Measurements from ENCODE around the gene PKMYT1.
"Not testable (repeated sequence)": the region's sequence is repeated elsewhere in the genome, so short reads cannot be mapped to it uniquely, and the experiment has no call there.

Gene PKMYT1

DNA sequence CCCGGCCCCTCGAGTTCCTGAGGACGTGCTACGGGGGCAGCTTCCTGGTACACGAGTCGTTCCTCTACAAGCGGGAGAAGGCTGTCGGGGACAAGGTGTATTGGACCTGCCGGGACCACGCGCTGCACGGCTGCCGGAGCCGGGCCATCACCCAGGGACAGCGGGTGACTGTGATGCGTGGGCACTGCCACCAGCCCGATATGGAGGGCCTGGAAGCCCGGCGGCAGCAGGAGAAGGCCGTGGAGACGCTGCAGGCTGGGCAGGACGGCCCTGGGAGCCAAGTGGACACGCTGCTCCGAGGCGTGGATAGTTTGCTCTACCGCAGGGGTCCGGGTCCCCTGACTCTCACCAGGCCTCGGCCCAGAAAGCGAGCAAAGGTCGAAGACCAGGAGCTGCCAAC, 47.1 kb downstream of the PKMYT1 start:
- no peak for DNase-seq (ENCODE audit: low read depth in 1 of 2, low spot score in 1 of 2)
- no peak for TF ChIP-seq SPI1 (IDR thresholded peaks at IDR 0.05; ENCODE audit: borderline replicate concordance, low read depth)
- TF ChIP-seq, protein P1, sequence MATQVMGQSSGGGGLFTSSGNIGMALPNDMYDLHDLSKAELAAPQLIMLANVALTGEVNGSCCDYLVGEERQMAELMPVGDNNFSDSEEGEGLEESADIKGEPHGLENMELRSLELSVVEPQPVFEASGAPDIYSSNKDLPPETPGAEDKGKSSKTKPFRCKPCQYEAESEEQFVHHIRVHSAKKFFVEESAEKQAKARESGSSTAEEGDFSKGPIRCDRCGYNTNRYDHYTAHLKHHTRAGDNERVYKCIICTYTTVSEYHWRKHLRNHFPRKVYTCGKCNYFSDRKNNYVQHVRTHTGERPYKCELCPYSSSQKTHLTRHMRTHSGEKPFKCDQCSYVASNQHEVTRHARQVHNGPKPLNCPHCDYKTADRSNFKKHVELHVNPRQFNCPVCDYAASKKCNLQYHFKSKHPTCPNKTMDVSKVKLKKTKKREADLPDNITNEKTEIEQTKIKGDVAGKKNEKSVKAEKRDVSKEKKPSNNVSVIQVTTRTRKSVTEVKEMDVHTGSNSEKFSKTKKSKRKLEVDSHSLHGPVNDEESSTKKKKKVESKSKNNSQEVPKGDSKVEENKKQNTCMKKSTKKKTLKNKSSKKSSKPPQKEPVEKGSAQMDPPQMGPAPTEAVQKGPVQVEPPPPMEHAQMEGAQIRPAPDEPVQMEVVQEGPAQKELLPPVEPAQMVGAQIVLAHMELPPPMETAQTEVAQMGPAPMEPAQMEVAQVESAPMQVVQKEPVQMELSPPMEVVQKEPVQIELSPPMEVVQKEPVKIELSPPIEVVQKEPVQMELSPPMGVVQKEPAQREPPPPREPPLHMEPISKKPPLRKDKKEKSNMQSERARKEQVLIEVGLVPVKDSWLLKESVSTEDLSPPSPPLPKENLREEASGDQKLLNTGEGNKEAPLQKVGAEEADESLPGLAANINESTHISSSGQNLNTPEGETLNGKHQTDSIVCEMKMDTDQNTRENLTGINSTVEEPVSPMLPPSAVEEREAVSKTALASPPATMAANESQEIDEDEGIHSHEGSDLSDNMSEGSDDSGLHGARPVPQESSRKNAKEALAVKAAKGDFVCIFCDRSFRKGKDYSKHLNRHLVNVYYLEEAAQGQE (IDR thresholded peaks at IDR 0.05; ENCODE audit: insufficient replicate concordance, low read depth): no peak
- TF ChIP-seq GABPA (IDR thresholded peaks at IDR 0.05; ENCODE audit: low read depth): no peak
- no peak for TF ChIP-seq POLR2AphosphoS5 (IDR thresholded peaks at IDR 0.05; ENCODE audit: low read depth)
- TF ChIP-seq, protein P2, sequence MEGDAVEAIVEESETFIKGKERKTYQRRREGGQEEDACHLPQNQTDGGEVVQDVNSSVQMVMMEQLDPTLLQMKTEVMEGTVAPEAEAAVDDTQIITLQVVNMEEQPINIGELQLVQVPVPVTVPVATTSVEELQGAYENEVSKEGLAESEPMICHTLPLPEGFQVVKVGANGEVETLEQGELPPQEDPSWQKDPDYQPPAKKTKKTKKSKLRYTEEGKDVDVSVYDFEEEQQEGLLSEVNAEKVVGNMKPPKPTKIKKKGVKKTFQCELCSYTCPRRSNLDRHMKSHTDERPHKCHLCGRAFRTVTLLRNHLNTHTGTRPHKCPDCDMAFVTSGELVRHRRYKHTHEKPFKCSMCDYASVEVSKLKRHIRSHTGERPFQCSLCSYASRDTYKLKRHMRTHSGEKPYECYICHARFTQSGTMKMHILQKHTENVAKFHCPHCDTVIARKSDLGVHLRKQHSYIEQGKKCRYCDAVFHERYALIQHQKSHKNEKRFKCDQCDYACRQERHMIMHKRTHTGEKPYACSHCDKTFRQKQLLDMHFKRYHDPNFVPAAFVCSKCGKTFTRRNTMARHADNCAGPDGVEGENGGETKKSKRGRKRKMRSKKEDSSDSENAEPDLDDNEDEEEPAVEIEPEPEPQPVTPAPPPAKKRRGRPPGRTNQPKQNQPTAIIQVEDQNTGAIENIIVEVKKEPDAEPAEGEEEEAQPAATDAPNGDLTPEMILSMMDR (IDR thresholded peaks at IDR 0.05; ENCODE audit: insufficient read depth, low read length): no peak
- H3K27ac ChIP-seq (replicated peaks): no peak overlapping the region
- no peak overlapping the region for H3K4me3 ChIP-seq (replicated peaks; ENCODE audit: insufficient read depth, low read length)
- no peaks in the 10 kb centered on the region for H3K27me3 ChIP-seq (ENCODE audit: insufficient read depth, poor library complexity, severe bottlenecking)

DNA sequence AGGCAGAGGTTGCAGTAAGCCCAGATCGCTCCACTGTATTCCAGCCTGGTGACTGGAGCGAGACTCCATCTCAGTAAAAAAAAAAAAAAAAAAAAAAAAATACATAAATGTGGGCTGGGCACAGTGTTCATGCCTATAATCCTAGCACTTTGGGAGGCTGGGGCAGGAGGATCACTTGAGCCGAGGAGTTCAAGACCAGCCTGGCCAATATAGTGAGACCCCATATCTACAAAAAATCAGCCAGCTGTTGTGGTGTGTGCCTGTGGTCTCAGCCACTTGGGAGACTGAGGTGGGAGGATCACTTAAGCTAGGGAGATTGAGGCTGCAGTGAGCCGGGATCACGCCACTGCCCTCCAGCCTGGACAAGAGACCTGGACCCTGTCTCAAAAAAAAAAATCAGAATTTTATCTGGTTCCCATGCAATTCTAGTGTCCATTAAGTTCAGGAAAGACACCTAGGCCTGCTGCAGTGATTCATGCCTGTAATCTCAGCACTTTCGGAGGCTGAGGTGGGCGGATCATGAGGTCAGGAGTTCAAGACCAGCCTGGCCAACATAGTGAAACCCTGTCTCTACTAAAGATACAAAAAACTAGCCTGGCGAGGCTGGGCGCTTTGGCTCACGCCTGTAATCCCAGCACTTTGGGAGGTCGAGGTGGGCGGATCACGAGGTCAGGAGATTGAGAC, 48.9 kb downstream of the PKMYT1 start:
- DNase-seq (ENCODE audit: low read depth in 1 of 2, low spot score in 1 of 2); H3K27me3 ChIP-seq (ENCODE audit: insufficient read depth, poor library complexity, severe bottlenecking); H3K4me3 ChIP-seq (replicated peaks; ENCODE audit: insufficient read depth, low read length); H3K27ac ChIP-seq (replicated peaks): not testable (repeated sequence)

DNA sequence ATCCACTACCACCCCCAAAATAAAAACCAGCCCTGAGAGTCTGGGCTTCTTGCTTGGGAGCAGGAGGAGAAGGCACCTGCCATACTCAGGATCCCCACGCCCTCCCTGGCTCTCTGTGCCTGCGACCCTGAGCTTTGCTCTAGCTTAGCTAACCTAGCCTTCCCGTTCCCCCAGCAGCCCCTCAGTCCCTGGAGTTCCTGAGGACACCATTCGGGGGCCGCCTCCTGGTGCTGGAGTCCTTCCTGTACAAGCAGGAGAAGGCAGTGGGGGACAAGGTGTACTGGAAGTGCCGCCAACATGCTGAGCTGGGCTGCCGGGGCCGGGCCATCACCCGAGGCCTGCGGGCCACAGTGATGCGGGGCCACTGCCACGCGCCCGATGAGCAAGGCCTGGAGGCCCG, 50.0 kb downstream of the PKMYT1 start:
- TF ChIP-seq, protein P1 (IDR thresholded peaks at IDR 0.05; ENCODE audit: insufficient replicate concordance, low read depth): no peak
- TF ChIP-seq SPI1 (IDR thresholded peaks at IDR 0.05; ENCODE audit: borderline replicate concordance, low read depth) (no peak), POLR2AphosphoS5 (IDR thresholded peaks at IDR 0.05; ENCODE audit: low read depth) (no peak), GABPA (IDR thresholded peaks at IDR 0.05; ENCODE audit: low read depth) (no peak)
- TF ChIP-seq, protein P2 (IDR thresholded peaks at IDR 0.05; ENCODE audit: insufficient read depth, low read length): no peak
- no peak for DNase-seq (ENCODE audit: low read depth in 1 of 2, low spot score in 1 of 2)
- Histone ChIP-seq H3K27me3 (ENCODE audit: insufficient read depth, poor library complexity, severe bottlenecking) (no peaks in the 10 kb centered on the region), H3K4me3 (replicated peaks; ENCODE audit: insufficient read depth, low read length) (no peak overlapping the region), H3K27ac (replicated peaks) (no peak overlapping the region)

DNA sequence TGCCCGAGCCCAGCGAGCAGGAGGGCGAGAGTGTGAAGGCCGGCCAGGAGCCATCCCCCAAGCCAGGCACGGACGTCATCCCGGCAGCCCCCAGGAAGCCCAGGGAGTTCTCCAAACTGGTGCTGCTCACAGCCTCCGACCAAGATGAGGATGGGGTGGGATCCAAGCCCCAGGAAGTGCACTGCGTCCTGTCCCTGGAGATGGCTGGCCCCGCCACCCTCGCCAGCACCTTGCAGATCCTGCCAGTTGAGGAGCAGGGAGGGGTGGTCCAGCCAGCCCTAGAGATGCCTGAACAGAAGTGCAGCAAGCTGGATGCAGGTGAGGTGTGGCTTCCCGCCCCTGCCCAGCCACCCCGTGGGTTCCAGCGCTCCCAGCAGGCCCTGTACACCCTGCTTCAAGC, 50.6 kb downstream of the PKMYT1 start:
- TF ChIP-seq, protein P2 (IDR thresholded peaks at IDR 0.05; ENCODE audit: insufficient read depth, low read length): no peak
- no peak for TF ChIP-seq GABPA (IDR thresholded peaks at IDR 0.05; ENCODE audit: low read depth)
- TF ChIP-seq SPI1 (IDR thresholded peaks at IDR 0.05; ENCODE audit: borderline replicate concordance, low read depth): no peak
- TF ChIP-seq POLR2AphosphoS5 (IDR thresholded peaks at IDR 0.05; ENCODE audit: low read depth): no peak
- TF ChIP-seq, protein P1 (IDR thresholded peaks at IDR 0.05; ENCODE audit: insufficient replicate concordance, low read depth): no peak
- no peak overlapping the region for H3K4me3 ChIP-seq (replicated peaks; ENCODE audit: insufficient read depth, low read length)
- no peaks in the 10 kb centered on the region for H3K27me3 ChIP-seq (ENCODE audit: insufficient read depth, poor library complexity, severe bottlenecking)
- H3K27ac ChIP-seq (replicated peaks): no peak overlapping the region
- DNase-seq (ENCODE audit: low read depth in 1 of 2, low spot score in 1 of 2): no peak

Data from HL-60 (cell line).